Measurements from ENCODE around the gene LIMCH1.

The LIMCH1 gene

GRCh38 chr4:41670982-41671381, 133.0 kb downstream of the LIMCH1 start:
- H3K36me3 ChIP-seq (ENCODE audit: control insufficient read depth, insufficient read depth, low read length): no peaks in the 10 kb centered on the region
- DNase-seq (ENCODE audit: extremely low read depth, insufficient read length): no peak
- no peak overlapping the region for H3K4me3 ChIP-seq (replicated peaks; ENCODE audit: low read depth, low read length)
- no peak for TF ChIP-seq CTCF (IDR thresholded peaks at IDR 0.05; ENCODE audit: insufficient read depth, low read length, poor library complexity, severe bottlenecking)
- no peaks in the 10 kb centered on the region; the same call in 1 of the 2 replicates for H3K27me3 ChIP-seq (replicated peaks; ENCODE audit: control insufficient read depth, insufficient read depth, low read length)

- Histone ChIP-seq H3K4me3 (replicated peaks; ENCODE audit: low read depth, low read length) (no peak overlapping the region), H3K27me3 (replicated peaks; ENCODE audit: control insufficient read depth, insufficient read depth, low read length) (no peaks in the 10 kb centered on the region; the same call in none of the 2 replicates), H3K36me3 (ENCODE audit: control insufficient read depth, insufficient read depth, low read length) (no peaks in the 10 kb centered on the region)
- TF ChIP-seq CTCF (IDR thresholded peaks at IDR 0.05; ENCODE audit: insufficient read depth, low read length, poor library complexity, severe bottlenecking): no peak
- DNase-seq (ENCODE audit: extremely low read depth, insufficient read length): no peak
These were observed 140.3 kb downstream of the LIMCH1 start for GRCh38 chr4:41678086-41678816.

GRCh38 chr4:41678951-41679350, 141.0 kb downstream of the LIMCH1 start:
- Histone ChIP-seq H3K27me3 (replicated peaks; ENCODE audit: control insufficient read depth, insufficient read depth, low read length) (no peaks in the 10 kb centered on the region; the same call in none of the 2 replicates), H3K36me3 (ENCODE audit: control insufficient read depth, insufficient read depth, low read length) (no peaks in the 10 kb centered on the region), H3K4me3 (replicated peaks; ENCODE audit: low read depth, low read length) (no peak overlapping the region)
- TF ChIP-seq CTCF (IDR thresholded peaks at IDR 0.05; ENCODE audit: insufficient read depth, low read length, poor library complexity, severe bottlenecking): no peak
- DNase-seq (ENCODE audit: extremely low read depth, insufficient read length): no peak

GRCh38 chr4:41679991-41680390, 142.0 kb downstream of the LIMCH1 start:
- no peaks in the 10 kb centered on the region; the same call in none of the 2 replicates for H3K27me3 ChIP-seq (replicated peaks; ENCODE audit: control insufficient read depth, insufficient read depth, low read length)
- TF ChIP-seq CTCF (IDR thresholded peaks at IDR 0.05; ENCODE audit: insufficient read depth, low read length, poor library complexity, severe bottlenecking): no peak
- H3K4me3 ChIP-seq (replicated peaks; ENCODE audit: low read depth, low read length): no peak overlapping the region
- H3K36me3 ChIP-seq (ENCODE audit: control insufficient read depth, insufficient read depth, low read length): no peaks in the 10 kb centered on the region
- DNase-seq (ENCODE audit: extremely low read depth, insufficient read length): no peak

GRCh38 chr4:41681054-41681453, 143.1 kb downstream of the LIMCH1 start:
- Histone ChIP-seq H3K4me3 (replicated peaks; ENCODE audit: low read depth, low read length) (no peak overlapping the region), H3K36me3 (ENCODE audit: control insufficient read depth, insufficient read depth, low read length) (no peaks in the 10 kb centered on the region), H3K27me3 (replicated peaks; ENCODE audit: control insufficient read depth, insufficient read depth, low read length) (no peaks in the 10 kb centered on the region; the same call in none of the 2 replicates)
- no peak for DNase-seq (ENCODE audit: extremely low read depth, insufficient read length)
- TF ChIP-seq CTCF (IDR thresholded peaks at IDR 0.05; ENCODE audit: insufficient read depth, low read length, poor library complexity, severe bottlenecking): no peak

Data from GM06990 (cell line).